Heart left ventricle (tissue), 16 donors: ENCODE measurements around the gene NUP155. TPM values are rescaled to one million over a fixed set of nuclear protein-coding genes. Genes with fewer than 3 reads are reported as not detected.
A peak's percentile ranks its signal among the peaks of the same experiment; 100 is the strongest.
"Not testable (repeated sequence)": the region's sequence is repeated elsewhere in the genome, so short reads cannot be mapped to it uniquely, and the experiment has no call there.

ENCODE experiments used
- ATAC-seq, 4 donors: fragments of 200-7000 bp; cut with Tn5 transposase; one replicate each; pipeline ENCODE4 v1.9.1; 2020 to 2022; ENCODE audit warnings: moderate library complexity in 4 of 4, mild to moderate bottlenecking in 3 of 4, moderate number of reproducible peaks in 1 of 4
- DNase-seq, 5 donors: peaks; one replicate each; pipeline ENCODE4 v3.0.0-alpha.2; 2020
- H3K27ac ChIP-seq, 12 donors: fragments of 200-600 bp; sonication (generic) in 4 of 12; one replicate each; pipeline versions ENCODE4 v1.5.0 to v1.8.0; 2016 to 2022; ENCODE audit warnings: mild to moderate bottlenecking in 2 of 12
- H3K27me3 ChIP-seq, 9 donors: fragments of 200-600 bp; sonication (generic) in 2 of 9; one replicate each; pipeline versions ENCODE4 v1.5.1 to v1.8.0; 2016 to 2022; ENCODE audit warnings: mild to moderate bottlenecking in 3 of 9
- H3K36me3 ChIP-seq, 9 donors: fragments of 200-600 bp; sonication (generic) in 2 of 9; one replicate each; pipeline versions ENCODE4 v1.5.0 to v1.8.0; 2018 to 2022; ENCODE audit warnings: mild to moderate bottlenecking in 2 of 9
- H3K4me1 ChIP-seq, 12 donors: fragments of 200-600 bp; sonication (generic) in 4 of 12; one replicate each; pipeline versions ENCODE4 v1.5.0 to v1.8.0; 2016 to 2022; ENCODE audit warnings: mild to moderate bottlenecking in 3 of 12
- H3K4me3 ChIP-seq, 12 donors: fragments of 200-600 bp; sonication (generic) in 4 of 12; one replicate each; pipeline versions ENCODE4 v1.5.0 to v1.8.0; 2017 to 2022; ENCODE audit warnings: mild to moderate bottlenecking in 9 of 12, moderate library complexity in 4 of 12
- H3K9me3 ChIP-seq, 12 donors: fragments of 200-600 bp; sonication (generic) in 4 of 12; one replicate each; pipeline versions ENCODE4 v1.5.0 to v1.8.0; 2016 to 2022; ENCODE audit warnings: mild to moderate bottlenecking in 1 of 12
- POLR2A ChIP-seq, 2 donors: fragments of 450-650 bp; IDR thresholded peaks; one replicate each; pipeline ENCODE4 v1.6.1; 2017; ENCODE audit warnings: antibody characterized with exemption in 2 of 2, mild to moderate bottlenecking in 2 of 2, moderate library complexity in 2 of 2
- WGBS, 4 donors: extraction: QIAGEN DNeasy Blood & Tissue Kit in 2 of 4; methylation state at CpG; one replicate each; pipeline versions ENCODE4 v1.1.5 to v1.1.7; 2013 to 2018; 5-methylcytosine and 5-hydroxymethylcytosine counted together
- intact Hi-C, 10 donors: fragments of 100-400 bp; cut with DNase I; formaldehyde crosslinking; loops; one replicate each; pipeline versions ENCODE4 v1.11.1 to v1.14.2; 2022
- long read RNA-seq, 3 donors: library from polyadenylated mRNA; unstranded; transcript quantifications; one replicate each; pipeline ENCODE4 v2.0.0, GENCODE V29; 2020 to 2021
- polyA plus RNA-seq, 2 donors: library from polyadenylated mRNA; stranded (reverse); fragments of 200-250 nt; gene quantifications; one replicate each; pipeline ENCODE4 v1.2.3, GENCODE V29; 2013
- total RNA-seq, 9 donors: library from RNA; depleted of rRNA in 2 of 9; stranded (reverse); fragments of >200 nt in 2 of 9; fragmentation: NEBNext Ultra II Directional in 3 of 9; extraction: Animal tissue kit (Norgen Biotek cat#: 25700) in 3 of 9; gene quantifications; one replicate each; pipeline versions ENCODE4 v1.1.0 to v1.2.4, GENCODE V29; 2016 to 2023
- TF ChIP-seq, protein P1 (sequence below), 12 donors: fragments of 200-600 bp; sonication (generic) in 4 of 12; IDR thresholded peaks; one replicate each; pipeline versions ENCODE4 v1.5.0 to v1.8.0; 2018 to 2022; ENCODE audit warnings: antibody characterized with exemption in 12 of 12, mild to moderate bottlenecking in 5 of 12
- donor health status: ischemic (EF 13 %, LVEDD 7.1; RV severe dilation, severe dysfunction).
- donor health status: healthy with polysubstance abuse.
- donor health status: DM: no; HTN: yes; CAD: no.
- donor health status: DM: no; HTN: no; CAD: no.
- donor health status: ischemic (EF 25% LVEDD 6.9; RV normal size, moderate dysfunction).
- donor health status: ischemic (EF 25% LVEDD 5.7; RV mildly dilated, moderate dysfunction).
- donor health status: healthy.
- donor health status: DM: yes; HTN: yes; CAD: no.
- donor health status: ischemic (EF 35%, LVEDD 5.7; RV mildly dilated, moderate dysfunction).
- donor health status: nonischemic (EF 11% LVEDD 7.7; RV severe dilation, severe dysfunction).
- donor health status: DM: yes; HTN: yes; CAD: no.
- donor health status: PGD.
- donor health status: ischemic (EF 29% LVEDD 5.4; RV normal size, mild dysfunction).
- donor health status: nonischemic (EF 23%, LVEDD 6.1; RV moderate dilation, normal function).

Gene NUP155
- total RNA-seq = 10 to 100 TPM in 7 of 9 donors, 1 to 10 TPM in 2; 9.7 to 17.4 (median 12.4) TPM
- polyA plus RNA-seq = 1 to 10 TPM; 2.0 to 7.2 TPM
- long read RNA-seq, donor 1, full-length matches to known transcripts = 12 of 13 reads
- long read RNA-seq, donor 1, partial matches to known transcripts = 0 of 13 reads
- long read RNA-seq, donor 1, other reads (novel, unspliced or antisense) = 1 of 13 reads
- long read RNA-seq, donor 2, full-length matches to known transcripts = 22 of 34 reads
- long read RNA-seq, donor 2, partial matches to known transcripts = 11 of 34 reads
- long read RNA-seq, donor 2, other reads (novel, unspliced or antisense) = 1 of 34 reads
- long read RNA-seq, donor 3, full-length matches to known transcripts = 8 of 10 reads
- long read RNA-seq, donor 3, partial matches to known transcripts = 1 of 10 reads
- long read RNA-seq, donor 3, other reads (novel, unspliced or antisense) = 1 of 10 reads

DNA sequence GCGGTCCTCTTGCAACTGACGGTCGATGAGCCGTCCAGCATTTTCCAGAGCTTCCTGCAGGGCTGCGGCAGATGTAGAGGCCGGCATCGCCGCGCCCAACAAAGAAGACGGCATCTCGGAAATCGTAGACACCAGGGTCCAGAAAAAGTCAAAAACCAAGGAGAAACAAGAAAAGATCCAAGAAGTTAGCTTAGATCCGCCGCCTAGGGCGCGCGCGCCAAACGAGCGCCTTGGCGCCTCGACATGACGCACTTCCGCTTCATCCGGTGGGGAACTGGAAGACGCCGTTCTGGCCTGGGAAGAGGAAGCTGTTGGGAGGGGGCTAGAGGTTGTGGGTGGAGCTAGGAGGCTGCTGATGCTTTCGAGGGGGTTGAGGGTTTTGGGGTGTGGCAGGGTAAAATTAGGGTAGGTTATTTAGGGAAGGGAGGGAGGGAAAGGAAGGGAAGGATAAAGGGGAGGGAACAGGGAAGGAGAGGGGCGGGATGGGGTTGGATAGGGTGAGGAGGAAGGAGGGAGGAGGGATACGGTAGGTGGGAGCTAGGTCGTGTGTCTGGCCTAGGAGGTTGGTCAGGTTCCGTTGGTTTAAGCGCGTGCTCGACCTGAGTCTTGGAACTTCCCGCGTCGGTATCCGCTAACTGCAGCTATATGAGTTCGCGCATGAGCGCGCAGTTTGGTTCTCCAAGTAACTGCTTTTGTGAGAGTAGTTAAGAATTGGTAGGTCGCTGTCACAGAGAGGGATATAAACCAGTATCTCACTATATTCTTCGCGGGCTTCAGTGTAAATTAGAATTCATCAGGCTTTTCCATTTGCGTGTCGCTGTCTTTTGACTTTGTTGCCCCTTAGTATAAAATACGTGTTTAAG lies at the start of gene NUP155:
Gene NUP155, minus strand, starts transcription at position 243 of the 863 bp plus-strand sequence. Its CDS starts 129 bp downstream, at position 114.
- peak within 1 kb of the TSS; percentile 11 to 92 (median 82) for H3K27ac ChIP-seq
- TF ChIP-seq POLR2A (IDR thresholded peaks at IDR 0.05) = peak in 1 of 2 donors; percentile 63
- TF ChIP-seq, protein P1, sequence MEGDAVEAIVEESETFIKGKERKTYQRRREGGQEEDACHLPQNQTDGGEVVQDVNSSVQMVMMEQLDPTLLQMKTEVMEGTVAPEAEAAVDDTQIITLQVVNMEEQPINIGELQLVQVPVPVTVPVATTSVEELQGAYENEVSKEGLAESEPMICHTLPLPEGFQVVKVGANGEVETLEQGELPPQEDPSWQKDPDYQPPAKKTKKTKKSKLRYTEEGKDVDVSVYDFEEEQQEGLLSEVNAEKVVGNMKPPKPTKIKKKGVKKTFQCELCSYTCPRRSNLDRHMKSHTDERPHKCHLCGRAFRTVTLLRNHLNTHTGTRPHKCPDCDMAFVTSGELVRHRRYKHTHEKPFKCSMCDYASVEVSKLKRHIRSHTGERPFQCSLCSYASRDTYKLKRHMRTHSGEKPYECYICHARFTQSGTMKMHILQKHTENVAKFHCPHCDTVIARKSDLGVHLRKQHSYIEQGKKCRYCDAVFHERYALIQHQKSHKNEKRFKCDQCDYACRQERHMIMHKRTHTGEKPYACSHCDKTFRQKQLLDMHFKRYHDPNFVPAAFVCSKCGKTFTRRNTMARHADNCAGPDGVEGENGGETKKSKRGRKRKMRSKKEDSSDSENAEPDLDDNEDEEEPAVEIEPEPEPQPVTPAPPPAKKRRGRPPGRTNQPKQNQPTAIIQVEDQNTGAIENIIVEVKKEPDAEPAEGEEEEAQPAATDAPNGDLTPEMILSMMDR (IDR thresholded peaks at IDR 0.05) = no peak
- peak; percentile 93 to 95 (median 93) for DNase-seq
- 1 to 2% (median 1%) methylated on average over 49 of the region's 49 CpGs for WGBS, 4 donors
- H3K4me1 ChIP-seq = peaks cover 10 to 30% (median 24%) of the 10 kb centered on the region in 12 donors
- intact Hi-C loops = loop anchor here in 3 of 10 donors (1.0 to 5.0 kb wide), 4 partner anchors 8 to 1219 kb away; partner anchors contain the start of genes CPLANE1 (in 1 of the 3), LMBRD2 (in 1 of the 3), NIPBL (in 1 of the 3) and SKP2 (in 1 of the 3)
- H3K27me3 ChIP-seq = no peaks in the 10 kb centered on the region
- ATAC-seq = peak; percentile 99
- H3K36me3 ChIP-seq = peaks cover 0 to 6% (median 0%) of the 10 kb centered on the region in 9 donors
- no peaks in the 10 kb centered on the region for H3K9me3 ChIP-seq
- peak within 1 kb of the TSS; percentile 57 to 94 (median 85) for H3K4me3 ChIP-seq

DNA sequence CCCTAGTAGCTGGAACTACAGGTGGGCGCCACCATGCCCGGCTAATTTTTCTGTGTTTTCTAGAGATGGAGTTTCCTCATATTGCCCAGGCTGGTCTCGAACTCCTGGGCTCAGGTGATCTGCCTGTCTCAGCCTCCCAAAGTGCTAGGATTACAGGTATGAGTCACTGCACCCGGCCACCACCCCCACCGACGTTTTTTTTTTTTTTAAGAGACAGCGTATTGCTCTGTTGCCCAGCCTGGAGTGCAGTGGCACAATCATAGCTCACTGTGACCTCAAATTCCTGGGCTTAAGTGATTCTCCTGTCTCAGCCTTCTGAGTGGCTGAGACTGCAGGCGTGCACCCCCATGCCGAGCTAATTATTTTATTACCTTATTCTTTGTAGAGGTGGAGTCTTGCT lies 46.4 kb upstream of the NUP155 start:
- no peak for ATAC-seq
- intact Hi-C loops = loop anchor here in 3 of 10 donors (5.0 to 10.0 kb wide), 2 partner anchors 775 to 777 kb away; no protein-coding TSS in a partner anchor

DNA sequence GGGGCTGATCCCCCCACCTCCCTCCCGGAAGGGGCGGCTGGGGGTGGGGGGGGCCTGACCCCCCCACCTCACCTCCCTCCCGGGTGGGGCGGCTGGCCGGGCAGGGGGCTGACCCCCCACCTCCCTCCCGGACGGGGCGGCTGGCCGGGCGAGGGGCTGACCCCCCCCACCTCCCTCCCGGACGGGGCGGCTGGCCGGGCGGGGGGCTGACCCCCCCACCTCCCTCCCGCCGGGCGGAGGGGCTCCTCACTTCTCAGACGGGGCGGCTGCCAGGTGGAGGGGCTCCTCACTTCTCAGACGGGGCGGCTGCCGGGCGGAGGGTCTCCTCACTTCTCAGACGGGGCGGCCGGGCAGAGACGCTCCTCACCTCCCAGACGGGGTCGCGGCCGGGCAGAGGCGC lies 44.5 kb upstream of the NUP155 start:
- not testable (repeated sequence) for H3K9me3 ChIP-seq, H3K4me1 ChIP-seq, ATAC-seq, DNase-seq, H3K27me3 ChIP-seq, H3K27ac ChIP-seq, H3K4me3 ChIP-seq
- WGBS, 4 donors = 93 to 97% methylated on average over 13 to 19 of the region's 33 CpGs; no CpG with 5 or more reads in 2 of the 4 donors
- H3K36me3 ChIP-seq = peaks cover 0 to 48% (median 36%) of the 10 kb centered on the region in 9 donors
- intact Hi-C loops = loop anchor here in 3 of 10 donors (5.0 to 10.0 kb wide), 2 partner anchors 777 to 779 kb away; no protein-coding TSS in a partner anchor

More for the DNA sequence above, 46.4 kb upstream of the NUP155 start:
- H3K9me3 ChIP-seq = no peaks in the 10 kb centered on the region
- DNase-seq = no peak
- WGBS, 4 donors = 95 to 97% (median 96%) methylated on average over 9 of the region's 9 CpGs
- no peak overlapping the region for H3K27ac ChIP-seq
- no peaks in the 10 kb centered on the region for H3K4me1 ChIP-seq
- peaks cover 0 to 49% (median 33%) of the 10 kb centered on the region in 9 donors for H3K36me3 ChIP-seq
- no peaks in the 10 kb centered on the region for H3K27me3 ChIP-seq
- no peak overlapping the region for H3K4me3 ChIP-seq
- TF ChIP-seq, protein P1 (IDR thresholded peaks at IDR 0.05) = no peak
- no peak for TF ChIP-seq POLR2A (IDR thresholded peaks at IDR 0.05)

DNA sequence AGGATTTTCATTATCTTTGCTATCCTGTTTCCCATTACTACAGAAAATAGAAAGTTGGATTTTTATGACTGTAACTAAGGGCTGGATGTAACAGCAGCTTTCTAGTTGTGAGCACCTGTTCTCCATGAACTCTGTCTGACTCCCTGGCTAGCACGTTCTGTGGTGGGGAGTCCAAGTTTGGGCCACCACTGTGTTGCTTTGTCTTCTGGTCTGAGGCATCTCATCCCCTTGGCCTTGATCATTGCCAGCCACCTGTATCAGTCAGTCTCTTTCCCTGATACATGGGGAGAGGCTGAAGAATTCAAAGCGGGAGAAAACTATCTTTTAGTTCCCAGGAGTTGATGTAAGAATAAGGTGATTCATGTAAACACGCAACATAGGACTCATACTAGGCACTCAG lies 41.6 kb upstream of the NUP155 start:
- WGBS, 4 donors = 92 to 93% (median 93%) methylated on average over 3 of the region's 3 CpGs
- DNase-seq (no peak), ATAC-seq (no peak)
- intact Hi-C loops = loop anchor here in 7 of 10 donors (2.0 to 10.0 kb wide), 4 partner anchors 425 to 782 kb away; no protein-coding TSS in a partner anchor
- Histone ChIP-seq H3K9me3 (no peaks in the 10 kb centered on the region), H3K4me3 (no peak overlapping the region), H3K27me3 (no peaks in the 10 kb centered on the region), H3K36me3 (peaks cover 0 to 55% (median 33%) of the 10 kb centered on the region in 9 donors), H3K27ac (no peak overlapping the region), H3K4me1 (no peaks in the 10 kb centered on the region)
- TF ChIP-seq POLR2A (IDR thresholded peaks at IDR 0.05) = no peak
- TF ChIP-seq, protein P1 (IDR thresholded peaks at IDR 0.05) = no peak
